Mucosa of gallbladder (tissue), 1 donor: Measurements from ENCODE around the gene TPPP2. TPM values are rescaled to one million over a fixed set of nuclear protein-coding genes. Genes with fewer than 3 reads are reported as not detected.

ENCODE experiments used
- DNase-seq: peaks from one replicate; pipeline ENCODE4 v3.0.0-alpha.2; 2020; ENCODE audit warnings: low spot score
- total RNA-seq: library from RNA; stranded (reverse); gene quantifications from one replicate; pipeline ENCODE4 v1.2.1, GENCODE V29; 2021
- donor health status: DM: no; HTN: no; CAD: no.

TPPP2 gene
- total RNA-seq, 1 donor from 2014 or later: 0.81 TPM

GRCh38 chr14:21057803-21058675, 28.0 kb downstream of the TPPP2 start, which contains the start of gene RNASE8:
Gene RNASE8 (plus strand): TSS chr14:21057822. CDS start chr14:21057893, 71 bp downstream.
- no peak for DNase-seq

DNA sequence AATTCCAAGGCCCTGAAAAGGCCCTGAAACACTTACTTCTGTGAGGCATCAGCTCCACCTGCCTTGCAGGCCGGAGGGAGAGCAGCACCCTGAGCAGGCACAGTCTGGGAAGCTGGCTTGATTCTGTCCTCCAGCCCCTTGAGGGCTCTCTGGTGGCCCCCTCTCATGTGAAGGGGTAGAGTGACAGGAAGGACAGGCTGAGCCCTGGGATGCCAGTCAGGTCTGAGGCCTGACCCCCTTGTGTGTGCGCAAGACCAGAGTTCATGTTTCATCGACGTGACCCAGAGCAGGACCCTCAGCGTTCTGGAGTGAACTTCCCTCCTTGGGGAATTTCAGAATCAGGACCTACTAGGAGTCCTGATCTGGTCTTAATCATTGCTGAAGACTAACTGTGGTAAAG, 28.9 kb downstream of the TPPP2 start:
- no peak for DNase-seq

DNA sequence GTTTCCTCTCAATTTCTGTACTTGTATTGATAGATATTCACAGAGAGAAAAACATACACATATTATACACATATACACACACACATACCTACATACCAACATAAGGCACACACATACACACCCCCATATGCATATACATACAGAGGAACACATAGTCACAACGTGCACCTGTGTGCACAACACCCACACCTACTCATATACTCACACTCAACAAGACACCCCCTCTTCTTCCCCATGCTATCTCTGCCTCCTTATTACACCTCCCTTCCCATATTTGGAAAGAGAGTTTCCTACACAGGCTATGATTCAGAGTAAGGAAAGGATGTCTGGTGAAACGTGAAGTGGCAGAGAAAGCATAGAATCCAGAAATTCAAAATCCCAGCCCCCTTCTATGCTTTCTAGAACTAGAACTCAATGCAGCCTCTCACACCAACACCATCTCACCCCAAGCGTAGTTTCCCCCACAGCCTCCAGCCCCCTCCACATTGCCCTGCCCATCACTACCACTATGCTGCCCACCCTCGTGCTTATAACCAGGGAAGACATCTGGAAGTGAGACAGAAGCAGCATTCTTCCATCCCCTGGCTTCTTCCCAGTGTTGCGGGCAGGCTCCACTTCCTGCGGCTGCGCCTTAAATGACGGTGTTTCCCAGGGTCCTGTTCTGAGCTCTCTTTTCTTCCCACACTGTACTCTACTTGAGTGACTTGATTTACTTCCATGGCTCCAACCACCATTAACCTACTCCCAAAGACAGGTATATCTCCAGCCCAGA, 30.0 kb downstream of the TPPP2 start:
- no peak for DNase-seq

- no peak for DNase-seq
Measured at GRCh38 chr14:21060614-21061346, 30.8 kb downstream of the TPPP2 start.

GRCh38 chr14:21061347-21061668, 31.3 kb downstream of the TPPP2 start:
- DNase-seq: no peak

DNA sequence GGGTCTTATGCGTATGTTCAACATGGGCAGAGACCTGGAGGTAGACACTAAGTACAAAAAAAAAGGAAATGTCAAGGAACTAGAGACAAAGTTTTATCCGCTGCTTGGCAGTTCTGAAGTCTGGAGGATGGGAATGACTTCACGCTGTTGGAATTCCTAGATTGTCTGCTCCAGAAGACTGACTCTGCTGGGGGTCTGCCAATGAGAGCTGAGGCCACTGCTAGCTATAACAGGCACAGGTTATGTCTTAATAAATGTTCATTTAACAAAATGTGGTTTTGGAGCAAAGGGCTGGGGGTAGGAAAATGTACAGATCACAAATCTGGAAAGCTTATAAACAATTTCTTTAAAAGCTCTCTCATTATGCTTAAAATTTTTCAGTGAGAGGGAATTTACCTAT, 33.5 kb downstream of the TPPP2 start:
- DNase-seq: no peak

GRCh38 chr14:21066882-21067502, 37.0 kb downstream of the TPPP2 start:
- no peak for DNase-seq

DNA sequence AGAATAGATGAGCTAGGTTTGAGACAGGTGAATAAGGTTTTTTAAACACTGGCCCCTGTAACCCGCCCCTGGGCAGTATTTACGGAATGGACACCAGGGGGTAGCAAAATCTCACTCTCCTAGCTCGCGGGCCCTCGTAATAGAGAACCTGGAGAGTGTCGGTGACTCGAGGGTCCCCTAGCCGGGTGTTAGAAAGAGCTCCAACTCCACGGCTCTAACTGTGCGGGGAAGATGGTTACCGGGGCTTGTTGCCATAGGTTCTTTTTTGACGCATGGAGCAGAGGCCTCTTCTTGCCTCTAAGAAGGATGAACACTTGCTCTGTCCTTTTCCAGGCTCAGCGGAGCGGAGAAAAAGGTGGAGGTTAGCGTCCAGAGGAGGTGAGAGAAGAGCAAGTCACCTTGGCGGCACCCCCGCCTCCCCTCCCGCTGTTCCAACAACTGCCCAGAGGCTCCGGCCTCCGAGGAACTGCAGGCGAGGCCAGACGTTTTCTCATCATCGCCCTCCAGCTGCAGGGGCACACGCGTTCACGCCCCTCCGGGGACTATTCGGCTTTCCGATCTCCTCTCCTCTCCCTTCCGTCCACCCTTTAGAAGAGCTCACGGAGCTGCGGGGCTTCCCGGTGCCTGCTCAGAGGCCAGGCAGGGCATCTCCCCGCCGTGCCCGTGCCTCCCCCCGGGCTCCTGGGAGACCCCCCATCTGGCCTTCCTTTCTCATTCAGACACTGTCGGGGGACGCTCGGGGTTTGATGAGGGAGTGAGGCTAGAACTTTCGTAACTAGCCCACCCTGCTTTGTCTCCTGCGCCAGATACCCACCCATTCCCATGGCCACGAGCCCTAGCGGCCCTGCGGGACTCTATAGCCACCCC, 38.7 kb downstream of the TPPP2 start:
- peak; percentile 60 for DNase-seq

DNA sequence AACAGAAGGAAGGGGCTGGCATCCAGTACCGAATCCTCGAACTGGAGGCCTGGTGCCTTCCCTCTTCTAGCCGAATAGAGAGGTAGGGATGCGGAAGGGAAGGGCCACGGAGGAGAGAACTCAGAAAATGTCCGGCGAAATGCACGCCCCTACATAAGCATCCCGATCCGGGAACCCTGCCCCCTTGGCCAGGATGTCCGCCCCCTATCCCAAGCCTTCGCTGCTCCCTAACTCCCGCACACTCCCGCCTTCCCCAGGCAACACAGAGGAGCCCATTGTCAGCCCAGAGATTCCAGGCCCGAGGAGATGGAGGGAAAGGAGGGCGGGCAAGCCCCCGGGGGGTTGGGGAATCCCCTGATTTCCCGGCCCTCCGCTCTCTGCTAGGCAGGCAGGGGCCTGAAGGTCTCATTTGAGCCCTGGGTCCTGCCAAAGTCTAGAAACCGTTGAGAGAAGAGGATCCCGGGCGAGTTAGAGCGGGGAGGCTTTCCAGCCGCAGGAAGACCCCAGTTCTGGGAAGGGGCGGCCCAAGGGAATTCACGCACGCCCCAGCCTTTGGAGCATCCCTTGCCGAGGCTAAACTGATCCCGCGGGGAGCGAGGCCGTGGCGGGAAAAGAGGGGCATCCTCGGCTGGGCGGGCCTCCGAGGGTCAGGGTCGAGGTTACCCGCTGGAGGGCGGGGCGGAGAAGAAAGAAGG, 39.5 kb downstream of the TPPP2 start:
- no peak for DNase-seq

- peak; percentile 57 for DNase-seq
Measured at GRCh38 chr14:21070083-21070609, 40.1 kb downstream of the TPPP2 start, which contains the start of gene ARHGEF40. Gene ARHGEF40 (plus strand): TSS chr14:21070304. CDS start chr14:21070397, 93 bp downstream.

GRCh38 chr14:21070610-21071224, 40.7 kb downstream of the TPPP2 start:
- DNase-seq: no peak

DNA sequence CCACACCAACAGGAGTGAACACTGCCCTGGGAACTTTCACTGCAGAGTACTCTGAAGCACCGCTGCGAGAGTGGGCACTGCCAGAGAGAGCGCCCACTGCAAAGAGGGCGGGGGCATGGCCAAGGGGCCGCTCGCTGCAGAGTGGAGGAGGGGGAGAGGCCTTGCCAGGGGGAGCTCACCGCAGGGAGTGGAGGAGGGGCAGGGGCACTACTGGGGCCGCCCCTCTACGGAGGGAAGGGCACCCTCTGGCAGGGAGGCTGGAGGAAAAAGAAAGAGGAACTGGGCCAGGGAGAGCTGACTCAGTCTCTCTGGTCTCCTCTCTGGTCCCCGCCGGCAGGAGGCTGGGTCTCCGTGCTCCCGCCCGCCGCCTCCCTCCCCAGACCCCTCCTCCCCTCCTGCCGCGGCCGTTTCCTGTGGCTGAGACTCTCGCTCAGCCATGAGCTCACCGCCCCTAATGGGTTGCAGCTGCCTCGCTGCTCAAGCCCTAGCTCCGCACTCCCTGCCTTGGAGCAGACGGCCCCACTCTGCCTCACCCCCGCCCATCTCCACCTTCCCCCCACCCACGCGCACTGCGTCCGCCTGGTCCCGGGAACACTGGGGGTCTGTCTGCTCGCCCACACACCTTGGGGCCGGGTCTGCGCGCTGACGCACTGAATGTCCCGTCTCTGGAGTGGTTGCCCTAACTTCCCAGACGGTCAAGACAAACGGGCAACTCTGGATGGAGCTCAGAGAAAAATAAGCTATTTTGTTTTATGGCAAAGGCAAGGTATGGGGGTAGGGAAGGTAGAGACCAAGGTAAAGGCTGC, 41.4 kb downstream of the TPPP2 start:
- peak; percentile 82 for DNase-seq

- no peak for DNase-seq
Measured at GRCh38 chr14:21072031-21072473, 42.0 kb downstream of the TPPP2 start.

DNA sequence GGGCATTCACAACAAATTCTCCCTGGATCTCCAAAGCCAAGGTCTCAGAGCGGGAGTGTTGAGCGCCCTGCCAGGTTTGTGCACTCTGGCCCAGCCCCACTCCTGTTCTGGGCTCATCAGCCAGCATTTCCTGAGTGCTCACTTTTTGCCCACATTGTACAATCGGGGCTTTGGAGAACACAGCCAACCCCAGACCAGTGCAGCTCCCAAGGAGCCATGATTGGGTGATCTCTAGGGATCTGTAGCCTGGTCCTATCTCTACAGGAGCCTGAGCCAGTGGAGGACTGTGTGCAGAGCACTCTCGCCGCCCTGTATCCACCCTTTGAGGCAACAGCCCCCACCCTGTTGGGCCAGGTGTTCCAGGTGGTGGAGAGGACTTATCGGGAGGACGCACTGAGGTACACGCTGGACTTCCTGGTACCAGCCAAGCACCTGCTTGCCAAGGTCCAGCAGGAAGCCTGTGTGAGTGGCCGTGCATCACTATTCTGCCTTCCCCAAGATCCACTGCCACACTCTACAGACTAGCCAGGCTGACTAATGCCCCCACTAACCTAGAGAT, 42.8 kb downstream of the TPPP2 start:
- DNase-seq: peak; percentile 66

DNA sequence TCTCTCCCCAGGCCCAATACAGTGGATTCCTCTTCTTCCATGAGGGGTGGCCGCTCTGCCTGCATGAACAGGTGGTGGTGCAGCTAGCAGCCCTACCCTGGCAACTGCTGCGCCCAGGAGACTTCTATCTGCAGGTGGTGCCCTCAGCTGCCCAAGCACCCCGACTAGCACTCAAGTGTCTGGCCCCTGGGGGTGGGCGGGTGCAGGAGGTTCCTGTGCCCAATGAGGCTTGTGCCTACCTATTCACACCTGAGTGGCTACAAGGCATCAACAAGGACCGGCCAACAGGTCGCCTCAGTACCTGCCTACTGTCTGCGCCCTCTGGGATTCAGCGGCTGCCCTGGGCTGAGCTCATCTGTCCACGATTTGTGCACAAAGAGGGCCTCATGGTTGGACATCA, 43.9 kb downstream of the TPPP2 start:
- no peak for DNase-seq

DNA sequence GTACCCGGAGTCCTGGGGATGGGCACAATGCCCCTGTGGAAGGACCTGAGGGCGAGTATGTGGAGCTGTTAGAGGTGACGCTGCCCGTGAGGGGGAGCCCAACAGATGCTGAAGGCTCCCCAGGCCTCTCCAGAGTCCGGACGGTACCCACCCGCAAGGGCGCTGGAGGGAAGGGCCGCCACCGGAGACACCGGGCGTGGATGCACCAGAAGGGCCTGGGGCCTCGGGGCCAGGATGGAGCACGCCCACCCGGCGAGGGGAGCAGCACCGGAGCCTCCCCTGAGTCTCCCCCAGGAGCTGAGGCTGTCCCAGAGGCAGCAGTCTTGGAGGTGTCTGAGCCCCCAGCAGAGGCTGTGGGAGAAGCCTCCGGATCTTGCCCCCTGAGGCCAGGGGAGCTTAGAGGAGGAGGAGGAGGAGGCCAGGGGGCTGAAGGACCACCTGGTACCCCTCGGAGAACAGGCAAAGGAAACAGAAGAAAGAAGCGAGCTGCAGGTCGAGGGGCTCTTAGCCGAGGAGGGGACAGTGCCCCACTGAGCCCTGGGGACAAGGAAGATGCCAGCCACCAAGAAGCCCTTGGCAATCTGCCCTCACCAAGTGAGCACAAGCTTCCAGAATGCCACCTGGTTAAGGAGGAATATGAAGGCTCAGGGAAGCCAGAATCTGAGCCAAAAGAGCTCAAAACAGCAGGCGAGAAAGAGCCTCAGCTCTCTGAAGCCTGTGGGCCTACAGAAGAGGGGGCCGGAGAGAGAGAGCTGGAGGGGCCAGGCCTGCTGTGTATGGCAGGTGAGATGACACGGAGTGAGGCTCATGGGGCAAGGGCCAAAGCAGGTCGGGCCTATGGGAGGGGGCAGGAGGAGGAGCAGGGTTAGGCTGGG, 44.6 kb downstream of the TPPP2 start:
- DNase-seq: no peak
